ENCODE results near the gene SCFD2.

SCFD2 gene

DNA sequence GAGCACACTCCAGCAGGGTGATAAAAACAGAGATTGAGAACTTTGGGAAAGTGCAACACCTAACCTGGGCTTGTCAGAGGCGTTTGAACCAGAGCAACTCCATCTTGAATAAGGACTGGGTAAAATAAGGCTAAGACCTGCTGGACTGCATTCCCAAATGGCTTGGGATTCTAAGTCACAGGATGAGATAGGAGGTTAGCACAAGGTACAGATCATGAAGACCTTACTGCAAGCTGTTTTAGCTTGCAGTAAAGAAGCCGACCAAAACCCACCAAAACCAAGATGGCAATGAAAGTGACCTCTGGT lies 43.9 kb downstream of the SCFD2 start:
- H3K4me1 Mint-ChIP-seq = peaks cover 13% of the 10 kb centered on the region
- peak overlapping the region in 2 of 3 experiments; percentile 44 to 78 for H3K27ac Mint-ChIP-seq
- H3K9me3 Mint-ChIP-seq = peaks cover 2% of the 10 kb centered on the region
- no peaks in the 10 kb centered on the region for H3K27me3 Mint-ChIP-seq (ENCODE audit: low read depth)
- H3K36me3 Mint-ChIP-seq (ENCODE audit: low read depth) = peaks cover 1% of the 10 kb centered on the region
- H3K4me3 Mint-ChIP-seq = no peak overlapping the region
- TF ChIP-seq, protein P1, sequence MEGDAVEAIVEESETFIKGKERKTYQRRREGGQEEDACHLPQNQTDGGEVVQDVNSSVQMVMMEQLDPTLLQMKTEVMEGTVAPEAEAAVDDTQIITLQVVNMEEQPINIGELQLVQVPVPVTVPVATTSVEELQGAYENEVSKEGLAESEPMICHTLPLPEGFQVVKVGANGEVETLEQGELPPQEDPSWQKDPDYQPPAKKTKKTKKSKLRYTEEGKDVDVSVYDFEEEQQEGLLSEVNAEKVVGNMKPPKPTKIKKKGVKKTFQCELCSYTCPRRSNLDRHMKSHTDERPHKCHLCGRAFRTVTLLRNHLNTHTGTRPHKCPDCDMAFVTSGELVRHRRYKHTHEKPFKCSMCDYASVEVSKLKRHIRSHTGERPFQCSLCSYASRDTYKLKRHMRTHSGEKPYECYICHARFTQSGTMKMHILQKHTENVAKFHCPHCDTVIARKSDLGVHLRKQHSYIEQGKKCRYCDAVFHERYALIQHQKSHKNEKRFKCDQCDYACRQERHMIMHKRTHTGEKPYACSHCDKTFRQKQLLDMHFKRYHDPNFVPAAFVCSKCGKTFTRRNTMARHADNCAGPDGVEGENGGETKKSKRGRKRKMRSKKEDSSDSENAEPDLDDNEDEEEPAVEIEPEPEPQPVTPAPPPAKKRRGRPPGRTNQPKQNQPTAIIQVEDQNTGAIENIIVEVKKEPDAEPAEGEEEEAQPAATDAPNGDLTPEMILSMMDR (IDR thresholded peaks at IDR 0.05; ENCODE audit: unreplicated experiment in 3 of 3) = no peak

DNA sequence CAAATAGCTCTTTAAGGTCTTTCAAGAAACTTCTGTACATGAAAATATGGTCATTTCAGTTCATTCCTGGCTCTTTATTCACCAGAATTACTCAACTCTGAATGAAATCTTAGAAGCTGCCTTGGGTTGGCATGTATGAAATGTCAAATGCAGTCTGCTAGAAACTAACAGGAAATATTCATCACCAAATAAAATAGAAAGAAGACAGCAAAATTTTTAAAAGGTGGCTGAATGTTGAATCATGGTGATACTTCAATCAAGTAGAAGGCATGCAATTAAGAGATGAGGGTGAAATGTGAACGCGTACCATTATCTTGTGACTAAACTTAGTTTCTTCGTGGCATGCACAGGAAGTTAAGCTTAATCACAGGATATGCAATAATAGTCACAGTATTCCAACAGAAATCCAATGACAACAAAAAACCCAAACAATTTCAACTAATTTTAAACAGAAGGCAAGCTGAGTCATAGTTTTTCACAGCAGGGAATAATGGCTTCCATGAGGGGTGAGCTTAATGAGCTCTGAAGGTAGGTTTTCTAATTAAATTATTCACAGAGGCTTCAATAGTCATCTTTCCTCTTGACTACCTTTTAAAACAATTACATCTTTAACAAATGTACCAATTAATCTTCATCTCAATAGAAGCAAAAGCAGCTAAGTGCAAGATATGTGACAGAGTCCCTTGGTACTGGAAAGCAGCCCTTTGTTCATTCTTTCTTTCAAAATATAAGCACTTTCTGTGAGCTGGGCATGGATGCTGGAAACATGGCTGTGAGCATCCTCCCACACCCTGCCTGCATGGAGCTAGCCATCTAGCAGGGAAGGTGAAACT lies 44.5 kb downstream of the SCFD2 start:
- H3K27ac Mint-ChIP-seq = peak overlapping the region in 2 of 3 experiments; percentile 44 to 78
- no peaks in the 10 kb centered on the region for H3K36me3 Mint-ChIP-seq (ENCODE audit: low read depth)
- H3K27me3 Mint-ChIP-seq (ENCODE audit: low read depth) = no peaks in the 10 kb centered on the region
- H3K9me3 Mint-ChIP-seq = no peaks in the 10 kb centered on the region
- TF ChIP-seq, protein P1 (IDR thresholded peaks at IDR 0.05; ENCODE audit: unreplicated experiment in 3 of 3) = no peak
- peaks cover 13% of the 10 kb centered on the region for H3K4me1 Mint-ChIP-seq
- H3K4me3 Mint-ChIP-seq = no peak overlapping the region

DNA sequence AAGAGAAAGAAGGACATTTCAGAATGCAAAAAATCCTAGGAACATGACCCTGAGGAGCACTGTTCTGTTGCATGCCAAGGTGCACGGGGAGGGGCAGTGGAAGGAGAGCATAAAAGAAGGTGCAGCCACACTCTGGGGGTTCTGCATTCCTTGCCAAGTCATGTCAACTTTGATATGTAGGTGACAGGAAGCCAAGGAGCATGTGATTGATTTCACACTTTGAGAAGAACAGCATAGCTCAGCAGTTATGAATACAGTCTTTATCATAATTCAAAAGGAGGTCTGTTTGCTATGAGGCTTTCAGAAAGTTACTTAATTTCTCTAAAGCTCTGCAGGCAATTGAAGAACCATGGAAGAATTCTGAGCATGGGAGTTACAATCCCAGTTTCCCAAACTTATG lies 50.6 kb downstream of the SCFD2 start:
- no peaks in the 10 kb centered on the region for H3K36me3 Mint-ChIP-seq (ENCODE audit: low read depth)
- H3K4me1 Mint-ChIP-seq = peaks cover 18% of the 10 kb centered on the region
- H3K27ac Mint-ChIP-seq = peak overlapping the region; percentile 41 to 64 (median 62)

DNA sequence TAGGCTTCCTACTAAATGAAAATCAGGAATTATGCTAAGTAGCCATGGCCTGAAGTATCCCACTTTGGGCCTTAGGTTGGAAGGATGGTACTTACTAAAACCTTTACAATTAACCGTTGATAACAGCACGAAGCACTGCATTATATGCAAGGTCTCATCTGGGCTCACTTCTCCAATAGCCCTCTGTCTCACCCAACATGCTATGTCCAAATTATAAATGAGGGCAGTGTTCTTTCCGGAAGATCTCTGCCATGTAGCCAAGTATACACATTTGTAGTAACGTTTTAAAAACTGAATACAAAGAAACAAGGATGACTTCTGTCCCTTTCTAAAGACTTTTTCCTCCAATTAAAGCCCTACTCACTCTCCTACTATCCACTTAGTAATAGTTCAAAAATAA lies 51.6 kb downstream of the SCFD2 start:
- H3K9me3 Mint-ChIP-seq = no peaks in the 10 kb centered on the region
- no peak overlapping the region for H3K27ac Mint-ChIP-seq
- TF ChIP-seq, protein P1 (IDR thresholded peaks at IDR 0.05; ENCODE audit: unreplicated experiment in 3 of 3) = no peak
- no peaks in the 10 kb centered on the region for H3K27me3 Mint-ChIP-seq (ENCODE audit: low read depth)
- H3K36me3 Mint-ChIP-seq (ENCODE audit: low read depth) = no peaks in the 10 kb centered on the region
- H3K4me1 Mint-ChIP-seq = peaks cover 18% of the 10 kb centered on the region
- no peak overlapping the region for H3K4me3 Mint-ChIP-seq

More for the DNA sequence above, 50.6 kb downstream of the SCFD2 start:
- no peaks in the 10 kb centered on the region for H3K9me3 Mint-ChIP-seq
- H3K27me3 Mint-ChIP-seq (ENCODE audit: low read depth) = no peaks in the 10 kb centered on the region
- H3K4me3 Mint-ChIP-seq = no peak overlapping the region
- TF ChIP-seq, protein P1 (IDR thresholded peaks at IDR 0.05; ENCODE audit: unreplicated experiment in 3 of 3) = no peak

DNA sequence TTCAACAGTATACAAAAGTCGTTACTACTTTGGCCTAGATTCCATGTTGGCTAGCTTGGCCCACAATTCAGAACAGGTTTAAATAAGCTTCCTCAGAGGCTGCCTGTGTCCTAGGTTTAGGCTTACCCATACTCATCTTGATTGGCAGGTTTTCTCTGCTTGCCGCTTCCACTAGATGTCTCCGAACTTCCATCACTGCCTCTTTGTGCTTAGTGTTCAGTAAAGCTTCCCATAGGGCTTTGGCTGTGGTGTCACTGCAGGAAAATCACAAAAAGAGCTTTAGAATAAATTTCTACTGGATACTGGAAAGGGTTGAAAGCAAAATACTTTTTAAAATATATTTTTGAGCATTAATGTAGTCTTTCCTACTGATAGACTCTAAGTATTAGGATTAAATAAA lies 52.4 kb downstream of the SCFD2 start:
- Mint-ChIP-seq H3K9me3 (no peaks in the 10 kb centered on the region), H3K36me3 (ENCODE audit: low read depth) (no peaks in the 10 kb centered on the region), H3K4me3 (no peak overlapping the region), H3K27me3 (ENCODE audit: low read depth) (no peaks in the 10 kb centered on the region), H3K4me1 (peaks cover 13% of the 10 kb centered on the region), H3K27ac (peak overlapping the region in 1 of 3 experiments; percentile 48)
- TF ChIP-seq, protein P1 (IDR thresholded peaks at IDR 0.05; ENCODE audit: unreplicated experiment in 3 of 3) = peak in 1 of 3 experiments; percentile 38

Measured in nephron (organoid).